HG03159 (cell line): ENCODE data around the gene INAVA.
"Not testable (repeated sequence)": the region's sequence is repeated elsewhere in the genome, so short reads cannot be mapped to it uniquely, and the experiment has no call there.

Experiments
- ATAC-seq: cut with Tn5 transposase; IDR thresholded peaks from one replicate; pipeline ENCODE4 v1.9.1; 2021; ENCODE audit warnings: mild to moderate bottlenecking, moderate library complexity; ENCODE audit not compliant: unreplicated experiment

Gene INAVA

DNA sequence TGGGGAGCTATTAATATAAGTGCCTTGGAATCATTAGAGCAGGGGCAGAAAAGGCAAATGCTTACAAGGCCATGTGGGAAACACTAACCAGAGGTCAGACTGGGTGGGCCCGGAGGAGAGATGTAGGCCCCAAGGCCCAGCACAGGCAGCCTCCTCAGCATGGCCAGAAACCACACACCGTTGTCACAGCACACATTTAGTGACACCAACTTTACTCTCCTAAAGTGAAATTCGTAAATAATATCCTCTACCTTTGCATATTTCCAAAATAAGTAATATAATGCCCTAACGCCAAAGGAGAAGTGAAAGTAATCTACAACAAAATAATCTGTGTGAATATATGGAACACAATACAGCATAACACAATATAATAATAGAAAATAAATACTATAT lies 66.2 kb downstream of the INAVA start:
- ATAC-seq: no peak

DNA sequence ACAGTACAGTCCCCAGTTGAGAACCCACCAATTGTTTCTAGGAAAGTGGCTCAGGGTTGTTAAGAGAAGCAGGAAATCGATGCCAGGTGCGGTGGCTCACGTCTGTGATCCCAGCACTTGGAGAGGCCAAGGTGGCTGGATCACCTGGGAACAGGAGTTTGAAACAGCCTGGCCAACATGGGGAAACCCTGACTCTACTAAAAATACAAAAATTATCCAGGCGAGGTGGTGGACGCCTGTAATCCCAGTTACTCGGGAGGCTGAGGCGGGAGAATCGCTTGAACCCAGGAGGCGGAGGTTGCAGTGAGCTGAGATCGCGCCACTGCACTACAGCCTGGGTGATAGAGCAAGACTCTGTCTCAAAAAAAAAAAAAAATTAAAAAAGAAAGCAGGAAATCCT lies 67.5 kb downstream of the INAVA start:
- not testable (repeated sequence) for ATAC-seq

GRCh38 chr1:200962631-200963030 lies 67.9 kb downstream of the INAVA start:
- ATAC-seq: no peak

- ATAC-seq: no peak
Measured at GRCh38 chr1:200963076-200963475, 68.4 kb downstream of the INAVA start.

DNA sequence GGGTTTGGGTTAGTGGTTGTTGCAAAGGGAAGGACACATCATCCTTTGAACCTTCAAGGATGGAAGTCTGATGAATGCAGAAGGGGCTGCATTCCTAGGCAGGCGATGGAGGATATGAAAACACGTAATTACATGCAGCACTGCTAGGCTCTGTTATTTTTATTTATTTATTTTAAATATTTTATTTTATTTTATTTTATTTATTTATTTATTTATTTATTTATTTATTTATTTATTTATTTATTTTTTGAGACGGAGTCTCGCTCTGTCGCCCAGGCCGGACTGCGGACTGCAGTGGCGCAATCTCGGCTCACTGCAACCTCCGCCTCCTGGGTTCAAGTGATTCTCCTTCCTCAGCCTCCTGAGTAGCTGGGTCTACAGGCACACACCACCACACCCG lies 69.2 kb downstream of the INAVA start:
- ATAC-seq: not testable (repeated sequence)
